IPS DF 4.7 (cell line): Measurements from ENCODE around the gene MIPOL1.

Source experiments
- DNase-seq: peaks from one replicate; pipeline ENCODE4 v3.0.0-alpha.2; 2013; ENCODE audit warnings: low spot score; ENCODE audit errors: extremely low read depth

MIPOL1 gene

DNA sequence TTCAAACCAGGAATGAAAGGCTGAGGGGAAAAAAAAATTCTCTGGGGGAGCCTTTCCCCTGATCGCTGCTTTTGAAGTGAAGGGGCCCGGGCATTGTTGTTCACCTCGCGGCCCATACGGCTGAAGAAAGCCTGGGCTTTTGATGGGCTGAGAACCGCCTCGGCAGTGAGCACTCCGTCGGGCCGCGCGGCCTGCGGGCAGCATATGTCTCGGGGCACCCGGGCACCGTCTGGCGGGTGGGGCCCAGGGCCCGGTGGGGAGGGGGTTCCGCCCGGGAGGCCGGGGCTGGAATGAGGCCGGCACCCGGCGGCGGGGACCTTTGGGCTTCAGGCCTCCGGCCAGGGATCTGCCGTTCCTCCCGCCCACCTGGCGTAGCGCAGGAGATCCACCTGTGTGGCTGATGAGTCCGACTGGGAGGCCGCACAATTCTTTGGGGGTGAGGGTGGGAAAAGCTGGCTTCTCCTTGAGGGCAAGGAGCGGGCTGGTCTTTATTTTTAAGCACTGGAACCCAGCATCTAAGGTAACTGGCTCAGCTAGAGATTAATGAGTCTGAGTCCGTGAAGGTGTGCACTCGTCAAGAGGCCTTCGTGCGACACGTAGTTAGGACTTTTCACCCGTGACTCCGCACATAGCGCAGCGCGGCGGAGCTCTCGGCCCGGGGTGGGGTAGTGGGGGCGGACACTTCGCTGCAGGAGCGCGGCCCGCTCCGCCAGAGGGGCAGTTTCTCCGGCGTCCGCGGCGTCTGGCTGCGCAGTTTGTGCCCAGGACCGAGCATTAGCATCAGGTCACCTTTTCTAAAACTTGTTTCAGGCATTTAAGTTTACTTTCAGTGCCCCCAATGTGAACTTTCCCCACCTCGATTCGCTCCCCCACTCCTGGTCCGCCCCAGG is 386.7 kb downstream of the MIPOL1 start:
- no peak for DNase-seq

DNA sequence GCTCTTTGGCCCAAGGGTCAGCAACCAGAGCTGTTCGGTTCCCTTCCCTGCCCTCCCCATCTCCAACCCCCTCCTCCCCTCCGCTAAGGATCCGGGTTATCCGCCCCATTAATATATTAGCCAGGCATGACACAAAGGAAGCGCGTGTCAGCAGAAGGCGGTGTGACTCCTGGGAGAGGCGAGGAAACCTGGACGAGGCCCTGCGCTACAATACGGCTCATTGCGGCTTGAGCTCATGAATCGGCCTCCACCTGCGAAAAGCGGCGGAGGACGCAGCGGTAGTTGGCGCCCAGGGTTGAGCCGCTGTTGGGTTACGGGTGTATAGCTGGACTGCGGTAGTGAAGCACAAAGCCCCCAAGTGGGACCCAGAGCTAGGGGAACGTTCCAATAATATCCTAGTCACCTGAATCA is 387.4 kb downstream of the MIPOL1 start:
- DNase-seq = no peak

DNA sequence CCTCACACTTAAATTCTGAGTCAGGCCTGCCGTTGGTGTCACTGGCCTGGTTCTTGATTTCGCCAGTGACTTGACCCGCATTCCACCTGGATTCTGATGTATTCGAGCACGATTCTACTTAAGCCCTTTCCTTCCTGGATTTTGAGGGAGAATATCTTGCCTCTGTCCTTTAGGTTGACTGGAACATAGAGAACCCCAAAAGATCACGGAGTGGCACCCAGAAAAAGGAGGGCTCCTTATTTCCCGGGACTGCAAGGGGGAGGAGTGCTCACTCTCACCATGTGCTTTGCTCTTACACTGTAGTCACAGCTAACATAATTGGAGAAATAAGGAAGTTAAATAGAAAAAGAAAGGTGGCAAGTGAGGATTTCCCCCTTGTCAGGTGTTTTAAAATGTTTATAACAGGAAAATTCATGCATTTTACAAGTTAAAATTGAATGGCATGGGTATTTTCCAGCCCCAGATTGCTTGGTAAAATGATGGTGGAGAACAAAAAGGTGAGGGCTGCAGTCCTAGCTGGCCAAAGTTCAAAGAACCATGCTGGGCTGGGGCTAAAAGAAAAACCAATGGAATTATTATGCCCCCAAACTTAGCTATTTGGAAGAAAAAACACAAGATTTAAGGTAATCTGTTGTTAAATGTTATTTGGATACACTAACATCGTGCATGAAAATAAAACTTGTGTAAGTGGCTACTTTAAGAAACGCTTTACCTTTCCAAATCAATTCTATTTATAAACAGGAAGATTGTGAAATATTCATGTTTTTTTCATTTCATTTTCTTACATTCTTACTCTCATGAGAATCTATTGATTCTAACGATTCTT is 388.4 kb downstream of the MIPOL1 start:
- DNase-seq = no peak

DNA sequence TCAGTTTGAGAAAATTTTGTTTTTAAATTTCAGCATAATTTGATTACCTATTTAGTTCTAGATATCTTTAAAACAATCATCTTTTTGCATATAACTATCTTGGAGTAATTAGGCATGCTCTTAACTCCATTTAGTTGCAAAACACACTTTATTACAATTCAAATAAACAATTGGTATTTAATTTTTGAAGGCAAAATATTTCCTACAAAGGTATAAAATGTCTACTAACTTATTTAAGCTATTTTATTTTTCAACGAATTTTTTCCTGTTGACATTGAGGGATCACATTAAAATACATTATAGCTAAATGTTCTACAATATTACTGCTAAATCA is 389.0 kb downstream of the MIPOL1 start:
- no peak for DNase-seq

DNA sequence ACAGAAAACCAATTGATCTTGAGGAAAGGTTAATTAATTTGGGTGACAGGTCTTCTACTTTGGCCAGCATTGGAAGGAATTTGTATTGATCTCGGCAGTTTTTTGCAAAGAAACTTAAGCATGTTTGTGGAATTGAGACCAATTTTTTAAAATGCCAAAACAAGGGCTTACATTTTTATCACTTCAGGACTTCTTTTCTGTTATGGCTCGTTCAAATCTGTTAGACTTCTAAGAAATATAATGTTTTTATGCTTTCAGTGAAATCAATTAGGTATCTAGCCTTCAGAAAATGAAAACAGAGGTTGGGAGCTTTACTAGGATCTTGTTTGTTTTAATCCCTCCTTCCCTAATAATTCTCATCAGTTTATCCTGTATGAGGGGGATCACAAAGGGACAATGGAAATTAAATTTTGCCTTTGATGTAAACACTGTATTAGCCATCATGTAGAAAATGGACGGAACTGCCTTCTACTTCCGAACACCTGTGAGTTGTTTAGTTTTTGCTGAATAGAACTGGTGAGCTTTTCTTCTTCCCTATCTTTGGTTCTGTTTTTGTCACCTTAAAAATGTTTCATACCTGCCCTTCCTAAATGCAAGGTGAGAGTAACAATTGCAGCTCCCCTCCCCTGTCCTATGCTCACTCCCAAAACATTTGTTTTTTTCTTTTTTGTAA is 389.5 kb downstream of the MIPOL1 start:
- no peak for DNase-seq

DNA sequence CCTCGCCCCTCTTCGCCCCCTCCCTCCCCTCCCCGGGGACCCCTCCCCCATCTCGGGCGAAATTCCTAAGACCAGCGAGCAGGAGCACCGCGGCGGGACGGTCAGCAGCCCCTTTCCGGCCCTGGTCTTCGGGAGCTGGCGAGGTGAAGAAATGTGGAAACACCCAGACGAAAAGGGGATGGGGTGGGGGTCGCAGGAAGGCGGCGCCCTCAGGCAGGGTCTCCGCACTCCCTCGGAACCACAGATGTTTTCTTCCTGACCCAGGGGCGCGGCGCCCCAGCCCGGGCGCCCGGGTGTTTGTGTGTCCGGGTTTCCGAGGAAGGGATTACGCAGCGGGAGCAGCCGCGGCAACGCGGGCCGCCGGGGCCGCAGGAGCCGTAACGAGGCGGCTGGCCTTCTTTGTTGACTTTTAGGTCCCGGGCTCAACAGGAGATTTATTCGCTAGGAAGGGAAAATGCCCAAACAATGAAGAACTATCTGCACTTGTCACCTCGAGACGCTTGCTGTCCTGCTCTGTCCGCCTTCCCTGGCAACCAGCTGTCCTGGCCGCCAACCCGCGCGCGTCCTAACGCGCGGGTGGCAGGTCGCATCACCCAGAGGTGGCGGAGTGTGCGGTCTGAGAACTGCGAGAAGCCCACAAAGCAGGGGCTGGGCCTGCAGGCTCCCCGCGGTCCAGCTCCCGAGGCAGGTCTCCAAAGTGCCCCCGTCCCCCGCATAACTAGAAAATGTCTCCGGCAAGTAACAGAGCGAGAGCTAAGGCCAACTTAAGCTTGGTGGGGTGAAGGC is 390.3 kb downstream of the MIPOL1 start:
- DNase-seq = no peak

DNA sequence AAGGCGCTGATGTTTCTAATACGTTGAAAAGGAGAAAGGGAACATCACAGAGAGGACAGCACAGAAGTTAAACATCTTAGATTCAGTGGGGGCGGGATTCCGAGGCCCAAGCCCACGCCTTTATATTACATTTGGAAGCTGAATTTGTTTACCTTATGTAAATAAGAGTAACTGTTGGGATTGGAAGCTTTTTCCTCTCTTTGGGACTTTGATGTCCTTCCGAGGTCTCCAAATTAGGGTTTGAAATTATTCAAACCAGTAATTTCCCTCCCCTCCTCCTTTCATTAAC is 390.9 kb downstream of the MIPOL1 start:
- no peak for DNase-seq

DNA sequence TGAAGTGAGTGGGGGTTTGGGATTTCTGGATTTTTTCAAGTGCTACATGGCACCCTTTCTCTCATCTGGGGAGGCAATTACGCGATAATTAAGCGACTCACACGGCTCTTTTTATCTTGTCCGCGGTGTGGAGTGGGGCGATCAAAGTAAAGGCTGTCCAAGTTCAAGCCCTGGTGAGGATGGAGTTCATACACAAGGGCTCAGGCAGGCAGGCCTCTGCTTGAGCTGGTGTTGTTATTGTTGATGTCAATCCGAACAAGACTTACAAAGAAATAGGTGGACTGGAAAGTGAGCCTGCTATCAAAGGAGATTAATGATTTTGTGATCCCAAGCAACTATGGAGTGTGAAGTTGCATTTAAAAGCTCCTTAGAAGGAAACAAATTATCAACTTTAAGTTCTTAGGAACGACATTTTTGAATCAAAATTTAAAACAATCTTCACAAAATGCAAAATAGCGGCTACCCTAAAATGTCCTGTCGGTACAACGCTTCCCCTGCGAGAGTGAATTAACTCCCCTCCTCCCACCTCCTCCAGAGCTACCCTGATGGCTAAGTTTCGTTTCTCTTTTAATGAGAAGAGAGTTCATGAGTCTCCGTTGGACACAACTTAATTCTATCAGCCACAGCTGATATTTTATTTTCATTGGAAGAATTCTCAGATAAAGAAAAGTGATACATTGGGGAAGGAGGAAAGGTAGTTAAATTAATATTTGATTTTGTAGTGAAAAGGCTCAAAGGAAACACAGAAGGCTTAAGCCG is 391.4 kb downstream of the MIPOL1 start:
- DNase-seq = no peak

DNA sequence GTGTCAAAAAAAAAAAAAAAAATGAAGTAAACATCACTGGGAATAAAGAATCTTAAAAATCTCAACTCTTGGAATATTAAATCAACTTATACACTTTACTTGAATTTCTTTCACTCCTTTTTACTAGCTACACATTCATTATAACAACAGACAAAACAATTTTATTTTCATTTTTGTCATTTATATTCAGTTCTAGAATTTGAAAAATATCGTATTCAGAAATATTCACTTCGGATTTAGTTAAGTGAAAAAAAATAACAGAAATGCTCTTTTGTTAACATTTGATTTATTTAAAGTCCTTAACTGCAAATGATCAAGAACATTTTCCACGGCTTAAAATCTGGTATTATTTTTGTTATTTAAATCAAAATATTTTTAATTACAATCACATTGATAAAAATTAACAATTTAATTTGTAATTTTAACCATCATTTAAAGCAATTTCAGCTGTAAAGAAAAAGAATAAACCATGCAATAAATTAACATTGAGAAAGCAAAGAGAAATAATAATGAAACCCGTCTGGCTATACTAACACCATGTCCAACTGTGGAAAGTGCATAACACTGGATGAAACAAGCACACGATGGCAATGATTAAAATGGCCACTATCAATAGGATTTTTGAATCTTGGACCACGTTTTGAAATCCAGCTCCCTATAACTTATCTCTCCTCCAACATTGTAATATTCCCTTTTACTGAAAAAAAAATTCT is 392.1 kb downstream of the MIPOL1 start:
- no peak for DNase-seq

DNA sequence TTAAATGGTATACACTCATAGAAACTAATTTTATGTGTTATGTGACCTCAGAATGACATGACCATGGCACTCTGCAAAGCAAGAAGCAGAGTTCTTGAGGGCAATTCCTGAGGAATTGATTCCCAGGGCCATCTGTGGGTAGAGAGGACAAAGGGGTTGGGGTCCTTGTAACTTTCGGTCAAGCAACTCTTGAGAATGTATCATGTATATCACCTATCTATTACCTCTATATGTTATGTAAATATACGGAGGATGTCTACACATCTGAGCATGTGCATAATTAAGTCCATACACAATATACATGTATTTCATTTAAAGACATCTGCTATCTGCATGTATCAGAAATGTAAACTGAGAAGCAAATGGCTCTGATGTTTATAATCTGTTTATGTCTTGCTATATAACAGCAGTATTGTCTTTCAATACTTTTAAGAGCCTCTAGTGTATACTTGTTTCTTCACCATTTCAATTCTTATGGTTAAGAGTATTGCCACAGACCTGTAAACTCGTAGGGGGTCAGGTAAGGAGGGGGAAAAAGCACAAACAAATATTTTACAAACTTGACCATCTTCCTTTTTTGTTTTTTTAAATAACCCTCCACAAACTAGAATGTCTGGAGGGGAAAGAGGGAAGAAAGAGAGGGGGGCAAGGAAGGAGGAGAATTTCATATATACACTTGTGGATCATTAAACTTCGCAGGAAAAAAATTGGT is 392.8 kb downstream of the MIPOL1 start:
- no peak for DNase-seq

DNA sequence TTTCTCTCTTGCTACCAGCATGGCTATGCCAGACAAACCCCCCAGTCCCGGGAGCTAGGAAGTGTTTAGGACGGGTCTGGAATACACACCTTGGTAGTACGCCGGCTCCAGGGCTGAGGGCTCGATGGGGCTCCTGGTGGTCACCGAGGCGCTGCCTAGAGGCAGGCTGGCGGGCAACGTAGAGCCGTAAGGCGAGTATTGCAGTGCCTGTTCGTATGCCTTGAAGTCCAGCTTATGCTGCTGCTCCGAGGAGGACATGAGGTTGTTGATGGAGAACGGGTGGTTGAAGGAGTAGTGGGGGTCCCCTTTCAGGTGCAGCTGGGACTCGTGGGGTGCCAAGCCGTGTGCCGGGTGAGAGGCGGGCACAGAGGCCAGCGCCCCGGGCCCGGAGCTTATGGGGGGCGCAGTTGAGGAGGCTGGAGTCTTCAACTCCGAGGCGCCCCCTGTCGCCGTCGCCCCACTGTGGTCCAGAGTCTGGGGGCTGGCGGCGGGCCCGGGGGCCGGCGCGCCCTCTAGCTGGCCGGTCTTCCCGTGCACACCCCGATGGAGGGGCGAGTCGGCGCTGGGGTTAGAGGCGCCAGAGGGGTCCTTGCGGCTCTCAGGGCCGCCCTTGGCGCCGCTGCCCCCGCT is 393.7 kb downstream of the MIPOL1 start:
- no peak for DNase-seq

DNA sequence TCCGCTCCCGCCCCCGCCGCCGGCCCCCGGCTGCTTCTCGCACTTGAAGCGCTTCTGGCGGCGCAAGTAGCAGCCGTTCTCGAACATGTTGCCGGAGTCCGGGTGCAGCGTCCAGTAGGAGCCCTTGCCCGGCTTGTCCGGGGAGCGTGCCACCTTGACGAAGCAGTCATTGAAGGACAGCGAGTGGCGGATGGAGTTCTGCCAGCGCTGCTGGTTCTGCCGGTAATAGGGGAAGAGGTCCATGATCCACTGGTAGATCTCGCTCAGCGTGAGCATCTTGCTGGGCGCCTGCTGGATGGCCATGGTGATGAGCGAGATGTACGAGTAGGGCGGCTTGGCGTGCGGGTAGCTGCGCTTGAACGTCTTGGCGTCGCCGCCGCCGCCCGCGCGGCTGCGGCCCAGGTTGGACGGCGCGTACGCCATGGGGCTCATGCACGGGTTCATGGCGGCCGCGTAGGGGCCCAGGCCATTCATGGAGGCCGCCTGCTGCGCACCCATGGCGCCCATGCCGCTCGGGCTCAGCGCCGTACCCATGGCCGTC is 394.3 kb downstream of the MIPOL1 start:
- no peak for DNase-seq

DNA sequence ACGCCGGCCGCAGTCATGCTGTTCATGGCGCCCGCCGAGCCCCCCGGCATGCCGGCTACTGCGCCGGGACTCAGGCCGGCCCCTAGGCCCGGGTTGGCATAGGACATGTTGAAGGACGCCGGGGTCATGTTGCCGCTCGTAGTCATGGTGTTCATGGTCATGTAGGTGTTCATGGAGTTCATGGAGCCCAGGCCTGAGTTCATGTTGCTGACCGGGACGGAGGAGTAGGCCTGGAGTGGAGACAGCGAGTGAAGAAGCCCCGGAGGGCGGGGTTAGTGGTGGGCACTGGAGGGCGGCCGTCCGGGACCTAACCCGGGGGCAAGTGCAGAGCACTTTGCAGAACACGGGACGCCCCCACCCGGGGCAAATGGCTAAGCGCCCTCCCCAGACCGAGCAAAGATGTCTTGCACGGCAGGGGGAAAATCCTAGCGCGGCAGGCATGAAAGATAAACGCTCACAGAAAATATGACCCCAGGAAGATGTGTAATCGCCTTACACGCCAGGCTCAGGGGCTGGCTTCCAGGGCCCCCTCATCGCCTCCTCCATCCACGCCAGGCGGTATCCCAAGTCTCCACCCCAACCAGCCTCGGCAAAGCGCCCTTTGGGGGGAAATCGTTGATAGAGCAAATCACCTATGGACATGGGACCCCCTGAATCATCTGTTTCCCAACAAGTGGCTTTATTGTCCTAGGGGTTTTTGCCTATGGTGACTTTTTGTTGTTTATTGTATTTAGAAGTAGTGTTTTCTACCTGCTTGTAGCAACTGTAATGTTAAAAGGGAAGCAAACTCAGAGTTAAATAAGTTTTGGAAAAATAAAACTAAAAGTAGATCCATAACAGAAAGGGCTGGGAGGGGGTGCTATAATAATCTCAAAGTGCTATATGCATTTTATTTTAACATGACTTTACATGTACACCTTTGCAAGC is 395.0 kb downstream of the MIPOL1 start:
- no peak for DNase-seq

DNA sequence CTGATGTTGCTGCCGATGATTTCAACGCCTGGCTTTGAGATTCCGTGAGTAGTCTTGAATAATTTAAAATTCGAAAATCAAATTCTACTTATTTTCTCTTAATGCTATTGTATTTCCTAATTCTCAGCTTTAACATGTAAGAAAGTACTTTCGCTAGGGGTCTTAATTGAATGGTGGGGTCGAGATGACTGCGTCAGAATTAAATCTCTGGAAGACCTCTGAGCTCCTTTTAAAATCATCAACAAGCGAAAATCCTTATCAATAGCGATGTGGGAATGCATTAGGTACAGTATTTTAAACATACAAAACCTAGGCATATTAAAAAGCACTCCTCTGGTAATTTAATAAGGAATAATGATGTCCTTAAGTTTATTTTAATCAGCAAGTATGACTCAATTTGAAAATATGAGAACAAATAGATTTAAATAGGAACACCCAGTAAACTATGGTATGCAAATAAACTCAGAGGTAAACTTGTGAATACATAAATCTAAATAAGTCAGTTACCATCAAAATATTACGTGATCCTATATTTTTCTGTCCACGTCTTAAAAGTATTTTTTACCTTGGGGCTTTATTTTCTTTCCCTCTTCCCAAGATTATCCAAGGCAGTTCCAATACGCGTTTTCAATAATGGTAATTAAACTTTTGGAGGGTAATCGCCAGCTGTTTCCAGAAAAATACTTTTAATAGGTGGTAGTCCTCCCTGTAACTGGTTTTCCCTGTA is 395.9 kb downstream of the MIPOL1 start:
- DNase-seq = no peak

DNA sequence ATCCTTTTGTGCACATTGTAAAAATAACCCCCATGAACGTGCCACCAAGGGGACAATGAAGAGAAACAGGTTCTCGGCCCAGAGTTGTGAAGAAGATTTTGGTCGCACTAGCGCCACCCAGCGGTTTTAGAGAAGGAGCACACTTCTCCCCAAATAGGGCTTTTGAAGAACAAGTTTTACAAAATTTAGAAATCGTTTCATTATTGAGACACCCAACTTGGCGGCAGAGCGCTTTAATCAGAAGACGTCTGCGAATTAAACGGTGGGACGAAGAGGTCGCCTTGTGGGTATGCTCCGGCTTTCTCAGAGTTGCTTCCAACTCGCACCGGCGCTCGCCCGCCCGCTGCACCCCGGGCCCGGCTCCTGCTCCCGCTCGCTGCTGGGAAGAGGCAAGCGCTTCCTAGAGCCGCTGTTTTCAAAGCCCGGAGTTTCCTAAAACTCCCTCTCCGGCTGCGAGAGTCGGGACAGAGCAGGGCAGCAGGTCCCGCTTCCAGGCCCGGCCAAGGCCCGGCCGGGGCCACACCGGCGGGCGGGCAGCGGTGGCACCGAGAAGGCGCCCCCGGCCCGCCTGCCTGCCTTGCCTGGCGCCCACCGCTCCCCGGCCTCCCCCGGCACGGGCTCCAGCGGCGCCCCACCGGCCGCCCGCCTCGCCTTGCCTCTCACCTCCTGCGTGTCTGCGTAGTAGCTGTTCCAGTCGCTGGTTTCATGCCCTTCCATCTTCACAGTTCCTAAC is 396.7 kb downstream of the MIPOL1 start:
- DNase-seq = no peak
